Mesendoderm (in vitro differentiated cells): ENCODE results near the gene BCDIN3D.

ENCODE experiments used
- DNase-seq: peaks from one replicate; pipeline ENCODE4 v3.0.0; 2013
- H2AK5ac ChIP-seq: 2 replicates; pipeline ENCODE4 v1.6.1; 2013; ENCODE audit warnings: low read length, inconsistent platforms
- H2BK120ac ChIP-seq: 2 replicates; pipeline ENCODE4 v1.6.1; 2013; ENCODE audit warnings: low read depth, mild to moderate bottlenecking, low read length, moderate library complexity, mixed read lengths
- H2BK15ac ChIP-seq: replicated peaks from 2 replicates; pipeline ENCODE4 v1.6.1; 2013; ENCODE audit warnings: low read depth, mild to moderate bottlenecking, moderate library complexity
- H2BK5ac ChIP-seq: 2 replicates; pipeline ENCODE4 v1.6.1; 2013; ENCODE audit warnings: low read length, inconsistent platforms
- H3K18ac ChIP-seq: 2 replicates; pipeline ENCODE4 v1.6.1; 2013; ENCODE audit warnings: mild to moderate bottlenecking, low read length, mixed read lengths
- H3K23ac ChIP-seq: one replicate; pipeline ENCODE4 v1.6.1; 2013; ENCODE audit warnings: low read length
- H3K27ac ChIP-seq: 2 replicates; pipeline ENCODE4 v1.5.1; 2013; ENCODE audit warnings: low read depth, mild to moderate bottlenecking, inconsistent platforms, low read length, moderate library complexity
- H3K27me3 ChIP-seq: 2 replicates; pipeline ENCODE4 v1.6.1; 2013; ENCODE audit warnings: low read length, control low read depth, mild to moderate bottlenecking, inconsistent platforms; ENCODE audit not compliant: insufficient read depth, poor library complexity
- H3K36me3 ChIP-seq: 2 replicates; pipeline ENCODE4 v1.6.1; 2013; ENCODE audit warnings: low read length, inconsistent platforms; ENCODE audit not compliant: control insufficient read depth, insufficient read depth
- H3K4ac ChIP-seq: one replicate; pipeline ENCODE4 v1.6.1; 2013; ENCODE audit warnings: low read depth, mild to moderate bottlenecking, low read length, moderate library complexity
- H3K4me1 ChIP-seq: 2 replicates; pipeline ENCODE4 v1.6.1; 2013; ENCODE audit warnings: low read depth, low read length, inconsistent platforms; ENCODE audit not compliant: control insufficient read depth
- H3K4me2 ChIP-seq: 2 replicates; pipeline ENCODE4 v1.6.1; 2013; ENCODE audit warnings: low read length
- H3K4me3 ChIP-seq: 2 replicates; pipeline ENCODE4 v1.5.1; 2013; ENCODE audit warnings: mild to moderate bottlenecking, low read length
- H3K56ac ChIP-seq: one replicate; pipeline ENCODE4 v1.6.1; 2013; ENCODE audit warnings: low read length
- H3K79me1 ChIP-seq: 2 replicates; pipeline ENCODE4 v1.6.1; 2013; ENCODE audit warnings: low read length, inconsistent platforms
- H3K79me2 ChIP-seq: 2 replicates; pipeline ENCODE4 v1.6.1; 2013; ENCODE audit warnings: mild to moderate bottlenecking, low read length; ENCODE audit not compliant: control insufficient read depth, insufficient read depth
- H3K9ac ChIP-seq: 2 replicates; pipeline ENCODE4 v1.6.1; 2013; ENCODE audit warnings: low read length, inconsistent platforms
- H4K5ac ChIP-seq: one replicate; pipeline ENCODE4 v1.6.1; 2013; ENCODE audit warnings: low read length
- H4K8ac ChIP-seq: one replicate; pipeline ENCODE4 v1.6.1; 2013; ENCODE audit warnings: low read depth, mild to moderate bottlenecking, control low read depth, low read length, moderate library complexity
- WGBS: extraction: QIAGEN DNeasy Blood & Tissue Kit; methylation state at CpG from one replicate; pipeline ENCODE4 v1.1.7; 2013; ENCODE audit warnings: low lambda C conversion rate, missing lambda C conversion rate; ENCODE audit not compliant: insufficient coverage; ENCODE audit errors: extremely low coverage; 5-methylcytosine and 5-hydroxymethylcytosine counted together

BCDIN3D gene

DNA sequence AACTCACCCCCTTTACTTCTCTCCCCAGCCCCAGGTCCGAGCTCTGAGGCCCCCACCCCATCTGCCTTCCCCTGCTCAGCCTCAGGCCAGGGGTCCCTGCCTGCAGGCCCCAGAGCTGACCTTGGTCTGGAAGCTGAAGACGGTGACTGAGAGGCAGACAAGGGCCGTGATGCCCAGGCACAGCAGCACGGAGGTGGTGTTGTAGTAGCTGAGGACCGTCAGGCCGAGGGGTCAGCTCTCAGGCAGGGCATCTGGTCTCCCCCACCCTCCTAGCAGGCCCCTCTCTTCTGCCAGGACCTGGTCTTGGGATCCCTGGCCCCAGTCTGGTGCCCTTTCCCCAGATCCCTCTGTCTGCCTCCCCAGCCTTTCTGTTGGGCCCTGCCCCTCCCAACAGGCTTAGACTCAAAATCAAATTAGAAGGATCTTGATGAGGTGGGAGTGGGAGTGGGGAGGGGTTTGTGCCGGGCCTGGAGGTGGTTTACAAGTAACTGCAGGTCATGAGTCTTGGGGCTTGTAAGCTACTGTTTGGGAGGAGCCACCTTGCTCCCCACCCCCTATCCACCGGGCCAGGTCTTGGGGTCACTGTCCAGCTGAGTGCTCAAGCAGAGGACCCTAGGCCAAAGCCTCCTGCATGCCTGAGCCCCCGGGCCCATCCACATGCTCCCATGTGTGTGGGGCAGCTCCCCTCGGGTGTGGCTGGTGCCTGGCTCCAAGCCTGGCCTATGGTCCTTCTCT is 46.6 kb upstream of the BCDIN3D start:
- Histone ChIP-seq H3K4ac (no peak overlapping the region), H4K5ac (no peak overlapping the region), H3K18ac (no peak overlapping the region), H3K27me3 (no peaks in the 10 kb centered on the region), H3K23ac (no peak overlapping the region), H2BK15ac (no peak overlapping the region), H2AK5ac (no peak overlapping the region), H3K27ac (no peak overlapping the region), H3K79me2 (no peaks in the 10 kb centered on the region), H3K36me3 (no peaks in the 10 kb centered on the region), H4K8ac (no peak overlapping the region), H3K4me2 (no peak overlapping the region), H2BK5ac (no peak overlapping the region), H2BK120ac (no peak overlapping the region), H3K4me1 (no peaks in the 10 kb centered on the region), H3K9ac (no peak overlapping the region), H3K79me1 (no peaks in the 10 kb centered on the region), H3K4me3 (no peak overlapping the region), H3K56ac (no peak overlapping the region)
- no CpG with 5 or more reads among the region's 10 CpGs for WGBS
- DNase-seq = no peak

DNA sequence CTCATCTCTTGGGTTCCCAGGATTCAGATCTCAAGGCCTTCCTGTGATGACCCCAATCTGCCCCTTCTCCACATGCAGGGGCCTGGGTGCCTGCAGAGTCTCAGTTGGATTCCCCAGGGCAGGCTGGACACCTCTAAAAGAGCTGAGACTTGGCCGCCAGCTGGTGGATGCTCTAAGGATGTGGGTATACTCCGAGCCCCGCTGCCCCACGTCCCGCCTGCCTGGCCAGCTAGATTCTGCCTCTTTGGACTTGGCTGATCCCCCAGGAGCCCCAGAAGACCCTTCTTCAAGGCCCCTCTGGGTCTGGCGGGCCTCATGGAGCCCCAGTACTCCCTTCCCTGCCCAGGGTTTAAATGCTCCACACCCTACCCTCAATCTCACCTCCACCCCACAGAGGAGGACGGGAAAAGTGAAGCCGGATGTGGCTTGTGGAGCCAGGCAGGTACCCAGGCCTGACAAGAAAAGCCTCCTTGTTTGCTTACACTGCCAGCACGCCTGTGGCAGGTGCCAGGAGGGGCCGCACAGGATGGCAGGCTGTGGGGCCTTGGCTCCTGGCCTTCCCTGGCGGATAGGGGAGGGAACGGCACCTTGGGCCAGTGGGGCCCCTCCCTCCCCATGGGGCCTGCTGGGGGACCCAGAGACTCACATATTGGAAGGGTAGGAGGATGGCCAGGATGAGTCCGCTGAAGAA is 45.7 kb upstream of the BCDIN3D start:
- no peak overlapping the region for H2BK5ac ChIP-seq
- no peak overlapping the region for H3K18ac ChIP-seq
- H4K8ac ChIP-seq = no peak overlapping the region
- H3K36me3 ChIP-seq = no peaks in the 10 kb centered on the region
- H3K9ac ChIP-seq = no peak overlapping the region
- H3K4me2 ChIP-seq = no peak overlapping the region
- H3K27me3 ChIP-seq = no peaks in the 10 kb centered on the region
- no peak overlapping the region for H3K4ac ChIP-seq
- H3K4me3 ChIP-seq = no peak overlapping the region
- H3K79me1 ChIP-seq = no peaks in the 10 kb centered on the region
- WGBS = no CpG with 5 or more reads among the region's 13 CpGs
- H3K27ac ChIP-seq = no peak overlapping the region
- no peak overlapping the region for H4K5ac ChIP-seq
- H3K79me2 ChIP-seq = no peaks in the 10 kb centered on the region
- H2BK120ac ChIP-seq = no peak overlapping the region
- H3K56ac ChIP-seq = no peak overlapping the region
- no peak overlapping the region for H2BK15ac ChIP-seq
- DNase-seq = no peak
- H3K4me1 ChIP-seq = no peaks in the 10 kb centered on the region
- H3K23ac ChIP-seq = no peak overlapping the region
- no peak overlapping the region for H2AK5ac ChIP-seq

DNA sequence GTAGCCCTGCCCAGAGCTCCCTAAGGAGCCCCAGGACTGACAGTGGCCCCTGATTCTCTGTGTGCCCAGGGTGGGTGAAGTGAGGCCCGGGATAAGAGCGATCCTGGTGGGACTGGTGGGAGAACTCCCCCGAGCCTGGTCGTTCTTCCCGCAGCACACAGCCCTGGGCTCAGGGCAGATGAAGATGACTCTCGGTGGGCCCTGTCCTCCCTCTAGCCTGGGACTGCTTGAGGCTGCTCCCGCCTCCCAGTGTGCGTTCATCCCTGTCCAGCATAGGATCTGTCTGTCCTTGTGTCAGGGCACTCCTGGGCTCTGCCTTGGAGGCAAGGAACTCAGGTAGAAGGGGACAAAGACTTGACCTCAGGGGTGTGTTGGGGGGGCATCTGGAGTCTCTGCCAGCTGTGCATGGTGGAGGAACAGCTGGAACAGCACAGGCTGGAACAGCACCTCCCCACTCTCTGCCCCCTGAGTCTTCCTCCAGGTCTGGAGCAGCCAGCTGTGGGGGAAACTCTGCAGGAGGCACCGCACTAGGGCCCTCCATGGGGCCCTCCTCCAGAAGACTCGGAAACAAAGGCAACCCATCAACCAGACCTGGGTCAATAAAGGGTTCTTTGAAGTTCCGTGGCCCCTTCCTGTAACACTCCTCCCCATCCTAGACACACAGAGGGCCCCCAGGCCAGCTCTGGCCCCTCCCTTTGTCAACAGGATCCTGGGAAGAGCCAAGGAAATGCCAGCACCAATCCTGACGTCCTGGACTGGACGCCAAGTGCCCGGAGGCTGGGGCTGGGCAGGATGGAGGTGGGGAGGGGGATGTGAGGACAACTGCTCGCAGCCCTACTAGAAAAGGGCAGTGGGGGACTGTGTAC is 44.9 kb upstream of the BCDIN3D start:
- no CpG with 5 or more reads among the region's 15 CpGs for WGBS
- Histone ChIP-seq H2AK5ac (no peak overlapping the region), H2BK5ac (no peak overlapping the region), H3K79me2 (no peaks in the 10 kb centered on the region), H3K4me3 (no peak overlapping the region), H3K56ac (no peak overlapping the region), H3K9ac (no peak overlapping the region), H3K18ac (no peak overlapping the region), H3K23ac (no peak overlapping the region), H3K27ac (no peak overlapping the region), H3K36me3 (no peaks in the 10 kb centered on the region), H3K4me2 (no peak overlapping the region), H4K5ac (no peak overlapping the region), H4K8ac (no peak overlapping the region), H2BK120ac (no peak overlapping the region), H2BK15ac (no peak overlapping the region), H3K4ac (no peak overlapping the region), H3K27me3 (no peaks in the 10 kb centered on the region), H3K4me1 (peaks cover 6% of the 10 kb centered on the region), H3K79me1 (no peaks in the 10 kb centered on the region)
- DNase-seq = no peak

DNA sequence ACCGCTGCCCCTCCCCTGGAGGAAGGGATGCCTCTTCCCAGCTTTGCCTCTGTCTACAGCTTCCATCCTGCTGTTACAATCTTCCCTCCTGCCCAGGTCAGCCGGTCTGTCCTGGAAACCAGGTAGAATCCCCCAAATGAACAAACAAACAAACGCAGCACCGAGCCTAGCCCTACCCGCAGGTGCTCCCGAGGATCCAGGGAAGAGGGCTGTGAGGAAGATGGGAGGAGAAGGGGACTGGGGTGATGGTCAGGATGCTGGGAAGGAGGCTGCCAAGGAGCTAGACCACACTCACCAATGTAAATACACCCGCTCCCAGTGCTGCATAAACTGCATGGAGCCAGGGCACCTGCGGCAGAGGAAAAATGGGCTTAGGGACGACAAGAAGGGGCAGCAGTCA is 44.2 kb upstream of the BCDIN3D start:
- no peak overlapping the region for H3K27ac ChIP-seq
- H2BK120ac ChIP-seq = no peak overlapping the region
- H3K18ac ChIP-seq = no peak overlapping the region
- no peak overlapping the region for H4K5ac ChIP-seq
- no peak overlapping the region for H2AK5ac ChIP-seq
- DNase-seq = no peak
- no peaks in the 10 kb centered on the region for H3K27me3 ChIP-seq
- no peak overlapping the region for H3K4me3 ChIP-seq
- no peaks in the 10 kb centered on the region for H3K79me1 ChIP-seq
- no peak overlapping the region for H2BK15ac ChIP-seq
- H4K8ac ChIP-seq = no peak overlapping the region
- H3K4me2 ChIP-seq = no peak overlapping the region
- H3K9ac ChIP-seq = no peak overlapping the region
- H3K4me1 ChIP-seq = peaks cover 6% of the 10 kb centered on the region
- H3K23ac ChIP-seq = no peak overlapping the region
- no CpG with 5 or more reads among the region's 9 CpGs for WGBS
- H3K56ac ChIP-seq = no peak overlapping the region
- no peaks in the 10 kb centered on the region for H3K36me3 ChIP-seq
- H3K79me2 ChIP-seq = no peaks in the 10 kb centered on the region
- H2BK5ac ChIP-seq = no peak overlapping the region
- no peak overlapping the region for H3K4ac ChIP-seq

DNA sequence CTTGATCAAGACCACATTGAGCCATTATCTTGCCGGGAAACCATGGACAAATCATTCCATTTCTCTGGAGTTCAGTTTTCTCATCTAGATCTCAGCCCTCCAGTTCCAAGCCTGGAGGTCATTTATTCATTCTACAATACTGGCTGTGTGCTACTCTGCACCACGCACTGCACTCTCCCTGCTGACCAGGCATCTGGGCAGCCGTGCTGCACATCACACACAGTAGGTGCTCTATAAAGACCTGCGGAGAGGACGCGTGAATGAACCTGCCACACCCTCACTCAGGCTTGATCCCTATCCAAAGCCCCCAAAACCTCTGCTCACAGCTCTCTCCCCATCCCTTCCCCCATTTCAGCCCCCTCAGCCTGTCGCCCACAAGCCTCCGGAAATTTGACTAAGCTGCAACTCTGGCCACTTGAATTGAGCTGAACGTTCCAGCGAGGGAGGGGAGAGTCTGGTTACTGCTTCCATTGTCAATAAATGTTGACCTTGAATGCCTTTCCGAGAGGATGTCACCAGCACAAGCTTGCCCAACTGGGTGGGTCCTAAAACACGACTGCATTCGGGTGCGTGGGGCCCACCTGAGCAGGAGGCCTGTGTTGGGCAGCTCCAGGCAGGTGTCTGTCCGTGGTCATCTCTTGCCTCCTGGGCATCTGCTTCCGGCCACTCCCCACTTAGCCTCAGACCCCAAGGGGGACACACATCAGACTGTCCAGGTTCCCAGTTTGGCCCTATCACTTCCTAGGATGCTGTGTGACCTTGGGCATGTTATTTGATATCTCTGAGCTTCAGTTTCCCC is 43.0 kb upstream of the BCDIN3D start:
- Histone ChIP-seq H2BK15ac (no peak overlapping the region), H4K8ac (no peak overlapping the region), H3K56ac (no peak overlapping the region), H3K4me3 (no peak overlapping the region), H3K27me3 (no peaks in the 10 kb centered on the region), H2BK5ac (no peak overlapping the region), H3K27ac (no peak overlapping the region), H2BK120ac (no peak overlapping the region), H3K4me2 (no peak overlapping the region), H3K79me1 (no peaks in the 10 kb centered on the region), H3K23ac (no peak overlapping the region), H3K4me1 (peaks cover 8% of the 10 kb centered on the region), H3K36me3 (no peaks in the 10 kb centered on the region), H3K18ac (no peak overlapping the region), H4K5ac (no peak overlapping the region), H3K4ac (no peak overlapping the region), H3K9ac (no peak overlapping the region), H3K79me2 (no peaks in the 10 kb centered on the region), H2AK5ac (no peak overlapping the region)
- no CpG with 5 or more reads among the region's 16 CpGs for WGBS
- no peak for DNase-seq
